GM18520 (cell line): ENCODE data around the gene PEAK1.

ENCODE experiments used
- ATAC-seq: cut with Tn5 transposase; IDR thresholded peaks from one replicate; pipeline ENCODE4 v1.9.1; 2021; ENCODE audit not compliant: unreplicated experiment

PEAK1 gene

DNA sequence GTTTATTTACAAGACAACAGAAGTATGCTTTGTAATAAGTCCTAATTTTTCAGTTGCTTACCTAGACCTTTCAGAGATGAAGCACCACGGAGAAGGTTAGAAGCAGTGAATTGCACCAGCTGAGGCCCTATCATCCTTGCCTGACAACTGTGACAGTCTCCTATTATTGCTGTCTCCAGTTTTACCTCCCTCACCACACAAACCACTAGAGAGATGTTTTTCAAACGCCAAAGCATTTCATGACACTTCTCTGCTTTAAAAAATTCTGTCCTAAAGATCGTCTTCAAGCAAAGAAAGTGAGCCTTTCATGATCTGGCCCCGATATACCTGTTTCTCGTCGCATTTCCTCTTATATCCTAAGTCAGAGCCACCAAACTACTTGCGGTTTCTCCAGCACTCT lies 276.7 kb downstream of the PEAK1 start:
- no peak for ATAC-seq

DNA sequence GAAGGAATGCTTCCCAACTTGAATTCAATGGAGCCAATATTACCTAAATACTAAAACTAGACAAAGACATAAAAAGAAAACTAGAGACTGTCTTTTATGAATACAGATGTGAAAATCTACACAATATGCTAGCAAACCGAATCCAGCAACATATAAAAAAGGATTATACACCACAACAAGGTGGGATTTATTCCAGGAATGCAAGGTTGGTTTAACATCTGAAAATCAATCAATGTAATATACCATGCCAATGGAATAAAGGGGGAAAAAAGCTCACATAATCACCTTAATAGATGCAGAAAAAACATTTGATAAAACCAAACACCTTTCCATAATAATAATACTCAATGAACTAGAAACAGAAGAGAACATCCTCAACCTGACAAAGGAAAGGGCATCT lies 279.7 kb downstream of the PEAK1 start:
- no peak for ATAC-seq

GRCh38 chr15:77139312-77139711 lies 280.6 kb downstream of the PEAK1 start:
- ATAC-seq = no peak

DNA sequence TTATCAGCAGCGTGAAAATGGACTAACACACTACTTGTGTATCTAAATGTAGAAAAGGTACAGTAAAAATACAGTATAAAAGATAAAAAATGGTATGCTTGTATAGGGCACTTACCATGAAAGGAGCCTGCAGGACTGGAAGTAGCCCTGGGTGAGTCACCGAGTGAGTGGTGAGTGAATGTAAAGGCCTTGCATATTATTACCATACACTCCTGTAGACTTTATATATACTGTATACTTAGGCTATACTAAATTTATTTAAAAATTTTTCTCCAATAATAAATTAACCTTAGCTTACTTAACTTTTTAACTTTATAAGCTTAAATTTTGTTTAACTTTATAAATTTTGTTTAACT lies 281.8 kb downstream of the PEAK1 start:
- no peak for ATAC-seq

DNA sequence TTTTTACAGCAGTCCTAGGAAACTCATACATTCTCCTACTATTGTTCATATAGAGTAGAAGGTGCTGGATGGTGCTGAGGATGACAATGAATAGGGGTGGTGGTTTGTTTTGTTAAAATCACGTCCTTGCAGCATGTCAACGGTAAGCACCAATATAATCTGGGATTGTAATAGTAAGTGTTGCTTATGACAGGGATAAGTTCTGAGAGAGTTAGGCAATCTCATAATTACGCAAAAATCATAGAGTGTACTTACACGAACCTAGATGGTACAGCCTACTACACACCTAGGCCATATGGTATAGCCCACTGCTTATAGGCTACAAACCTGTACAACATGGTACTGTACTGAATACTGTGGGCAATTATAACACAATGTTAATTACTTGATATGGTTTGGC lies 284.7 kb downstream of the PEAK1 start:
- ATAC-seq = no peak

- ATAC-seq = no peak
These were observed 289.5 kb downstream of the PEAK1 start for GRCh38 chr15:77130315-77130930.

DNA sequence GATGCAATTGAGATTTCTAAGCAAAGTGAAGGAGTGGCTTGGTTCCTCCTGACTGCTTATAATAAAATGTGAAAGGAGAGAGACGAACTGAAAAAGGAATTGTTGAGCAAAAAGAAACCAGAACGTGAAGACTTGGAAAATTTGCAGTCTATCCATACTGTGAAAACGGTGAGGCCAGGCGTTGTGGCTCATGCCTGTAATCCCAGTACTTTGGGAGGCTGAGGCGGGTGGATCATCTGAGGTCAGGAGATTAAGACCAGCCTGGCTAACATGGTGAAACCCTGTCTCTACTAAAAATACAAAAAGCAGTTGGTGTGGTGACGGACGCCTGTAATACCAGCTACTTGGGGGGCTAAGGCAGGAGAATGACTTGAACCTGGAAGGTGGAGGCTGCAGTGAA lies 292.3 kb downstream of the PEAK1 start:
- no peak for ATAC-seq

GRCh38 chr15:77126529-77127326 lies 293.2 kb downstream of the PEAK1 start:
- no peak for ATAC-seq

- ATAC-seq = no peak
These were observed 296.1 kb downstream of the PEAK1 start for GRCh38 chr15:77123854-77124253.

DNA sequence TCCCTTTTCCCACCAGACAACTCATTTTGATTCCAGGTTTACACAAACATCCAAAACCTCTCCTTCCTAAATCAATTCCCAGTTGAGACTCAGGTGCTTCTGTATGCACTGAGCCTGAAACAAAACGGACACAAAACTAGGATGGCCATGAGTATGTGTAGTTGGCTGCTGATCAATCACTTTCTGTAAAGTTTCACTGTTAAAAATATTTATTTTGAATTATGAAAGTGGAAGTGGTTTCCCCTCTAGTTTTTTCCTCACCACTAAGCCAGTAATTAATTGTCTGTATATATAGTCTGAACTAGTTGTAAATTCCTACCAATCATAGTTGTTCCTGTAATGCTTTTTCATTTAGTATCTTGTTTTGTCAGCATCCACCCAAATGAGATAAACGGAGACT lies 297.3 kb downstream of the PEAK1 start:
- no peak for ATAC-seq

GRCh38 chr15:77121599-77121998 lies 298.3 kb downstream of the PEAK1 start:
- ATAC-seq = no peak

- no peak for ATAC-seq
These were observed 299.3 kb downstream of the PEAK1 start for GRCh38 chr15:77120576-77120975.

DNA sequence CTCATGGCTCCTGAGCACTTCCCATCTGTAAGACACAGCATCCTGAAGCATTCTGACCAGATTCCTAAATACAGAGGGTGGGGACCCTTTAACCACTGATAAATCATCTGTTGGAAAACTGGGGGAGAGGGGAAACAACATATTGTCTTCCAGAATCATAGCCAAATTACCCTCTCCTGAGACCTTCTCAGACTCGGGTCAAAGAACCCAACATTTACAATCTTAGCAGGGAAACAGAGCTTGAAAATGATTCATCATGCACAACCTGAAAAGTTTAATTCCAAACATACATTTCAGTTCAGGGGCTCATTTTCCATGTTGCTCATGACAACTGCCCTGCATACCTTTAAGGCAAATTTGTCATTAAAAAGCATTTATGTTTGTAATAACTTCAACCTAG lies 300.5 kb downstream of the PEAK1 start:
- ATAC-seq = no peak

DNA sequence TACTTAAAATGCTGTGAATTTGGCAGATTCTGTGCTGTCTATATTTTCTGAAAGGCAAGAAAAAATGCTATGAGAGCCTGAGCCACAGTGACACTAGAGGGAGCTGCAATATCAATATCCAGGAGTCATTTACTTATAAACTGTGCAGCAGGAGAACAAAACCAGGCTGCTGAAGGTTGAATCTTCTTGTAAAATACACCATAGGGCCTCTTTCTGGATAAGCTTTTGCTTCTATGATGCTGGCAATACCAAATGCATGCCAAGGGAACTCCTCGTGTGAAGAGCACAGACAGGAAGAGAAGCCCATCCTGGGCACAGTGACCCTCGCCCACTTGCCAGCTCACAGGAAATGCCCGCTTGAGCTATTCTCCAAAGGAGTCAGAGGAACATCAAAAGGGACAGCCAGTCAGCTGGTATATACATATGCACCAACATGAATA lies 301.0 kb downstream of the PEAK1 start:
- ATAC-seq = no peak

DNA sequence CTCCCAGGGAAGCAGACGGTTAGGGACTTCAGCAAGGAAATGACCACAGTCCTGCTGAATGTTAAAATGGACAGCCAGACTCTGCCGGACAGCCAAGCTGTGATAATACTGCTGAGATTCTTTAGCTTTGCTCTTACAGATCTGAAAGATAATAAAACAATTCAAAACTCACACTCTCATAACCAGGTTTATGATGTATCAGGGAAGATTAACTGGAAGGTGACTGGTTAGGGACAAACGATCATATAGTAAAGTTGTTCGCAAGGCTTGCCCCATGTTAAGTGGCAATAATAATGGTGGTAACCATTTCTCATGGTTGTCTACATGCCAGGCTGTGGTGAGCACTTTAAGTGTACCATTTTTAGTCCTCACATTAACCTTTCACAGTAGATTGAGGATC lies 304.7 kb downstream of the PEAK1 start:
- ATAC-seq = no peak

DNA sequence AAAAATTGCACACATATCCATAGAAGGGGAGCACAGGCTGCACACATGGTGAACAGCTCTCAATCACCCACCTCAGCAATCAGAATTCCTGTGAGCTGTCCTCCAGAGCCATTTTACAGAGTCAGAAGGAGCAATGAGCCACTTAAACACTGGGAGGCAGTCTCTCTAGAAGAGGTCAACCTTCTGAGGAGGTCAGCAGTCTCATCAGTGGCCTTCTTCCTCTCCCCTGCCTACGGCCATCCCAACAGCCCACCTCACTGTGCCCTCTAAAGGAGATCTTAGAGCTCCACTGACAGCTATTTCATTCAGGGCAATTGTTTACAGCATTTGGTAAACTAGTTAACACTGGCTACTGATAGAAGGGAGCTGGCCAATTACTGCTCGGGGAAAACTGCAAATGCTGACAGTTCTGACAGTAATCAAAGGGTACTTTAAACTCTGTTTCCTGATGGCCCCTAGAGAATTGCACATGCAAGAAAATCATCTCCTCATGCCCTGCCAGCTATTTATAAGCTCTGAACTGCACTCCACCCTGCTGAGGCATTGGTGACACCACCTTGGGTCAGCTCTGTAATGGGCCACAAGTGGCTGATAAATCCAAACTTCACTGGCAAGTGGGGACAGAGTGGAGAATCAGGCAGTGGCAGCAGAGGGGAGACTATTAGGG lies 306.9 kb downstream of the PEAK1 start:
- no peak for ATAC-seq

- ATAC-seq = no peak
These were observed 308.1 kb downstream of the PEAK1 start for GRCh38 chr15:77111789-77112188.

DNA sequence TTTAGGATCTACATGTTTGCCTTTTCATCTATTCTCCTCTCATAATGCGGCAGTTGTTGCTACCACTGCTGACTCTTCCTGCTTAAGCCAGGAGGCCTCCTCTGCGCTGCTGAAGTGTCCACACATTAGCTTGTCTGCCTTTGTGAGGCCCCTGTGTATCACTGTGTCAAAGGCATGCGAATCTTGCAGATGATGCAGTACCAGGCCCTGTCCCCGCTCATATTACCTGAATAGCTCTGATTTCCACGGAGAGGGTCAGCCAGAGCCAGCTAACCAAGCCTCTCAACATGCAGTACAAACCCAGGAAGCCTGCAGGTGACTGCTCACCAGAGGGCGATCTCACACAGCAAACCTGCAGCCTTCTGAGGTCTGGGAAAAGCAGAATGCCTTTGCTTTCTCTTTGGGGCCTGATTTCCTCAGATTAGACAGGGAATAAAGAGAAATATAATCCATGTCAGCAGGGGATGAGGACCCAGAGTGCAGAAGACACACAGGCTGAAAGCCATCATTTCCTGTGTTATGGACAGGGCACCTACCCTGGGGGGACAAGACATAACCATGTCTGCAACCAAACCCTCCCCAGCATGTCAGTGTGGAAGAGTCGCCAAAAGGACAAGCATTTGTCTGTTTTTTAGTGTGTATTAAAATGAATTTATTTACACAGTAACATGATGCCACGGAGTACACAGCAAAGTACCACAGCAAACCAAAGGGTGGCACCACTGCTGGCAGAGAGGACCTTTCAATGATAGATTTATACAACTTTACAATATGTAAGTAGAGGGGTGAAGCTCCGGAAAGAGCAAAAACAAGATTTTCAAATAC lies 312.2 kb downstream of the PEAK1 start:
- ATAC-seq = no peak

- no peak for ATAC-seq
These were observed 312.8 kb downstream of the PEAK1 start for GRCh38 chr15:77107068-77107467.

DNA sequence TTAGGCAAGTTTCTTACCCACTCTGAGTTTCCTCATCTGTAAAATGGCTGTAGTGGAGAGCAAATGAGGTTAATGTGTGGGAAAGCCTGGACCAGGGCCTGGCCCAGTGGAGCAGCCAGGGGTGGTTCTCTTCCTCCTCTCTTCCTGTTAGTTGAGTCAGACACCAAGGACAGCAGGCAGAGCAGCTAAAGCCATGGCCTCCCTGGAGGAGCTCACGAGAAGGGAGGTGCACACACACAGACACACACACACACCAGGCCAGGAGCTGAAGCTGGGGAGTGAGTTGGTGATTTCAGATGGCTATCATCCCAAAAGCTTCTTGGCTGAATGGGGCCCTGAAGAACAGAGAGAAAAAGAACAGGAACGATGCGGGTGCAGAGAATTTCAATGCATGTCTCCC lies 315.7 kb downstream of the PEAK1 start:
- no peak for ATAC-seq

GRCh38 chr15:77099741-77100463 lies 320.0 kb downstream of the PEAK1 start:
- no peak for ATAC-seq
